GM06990 (cell line): ENCODE measurements around the gene MYO5A.

Source experiments
- DNase-seq: peaks from one replicate; pipeline ENCODE4 v3.0.0-alpha.2; 2011; ENCODE audit not compliant: insufficient read length; ENCODE audit errors: extremely low read depth
- H3K27me3 ChIP-seq: replicated peaks from 2 replicates; pipeline ENCODE4 v1.6.0; 2011; ENCODE audit warnings: low read length; ENCODE audit not compliant: control insufficient read depth, insufficient read depth
- H3K36me3 ChIP-seq: 2 replicates; pipeline ENCODE4 v1.5.1; 2011; ENCODE audit warnings: low read length; ENCODE audit not compliant: control insufficient read depth, insufficient read depth
- H3K4me3 ChIP-seq: replicated peaks from 2 replicates; pipeline ENCODE4 v1.5.1; 2011; ENCODE audit warnings: low read depth, mild to moderate bottlenecking, control low read depth, low read length
- CTCF ChIP-seq: IDR thresholded peaks from 2 replicates; pipeline ENCODE4 v1.5.1; 2011; ENCODE audit warnings: low read length, control low read depth, mild to moderate bottlenecking, inconsistent platforms; ENCODE audit not compliant: insufficient read depth, poor library complexity, severe bottlenecking

Gene MYO5A

GRCh38 chr15:52488830-52489229, 39.9 kb downstream of the MYO5A start:
- Histone ChIP-seq H3K4me3 (no peak overlapping the region), H3K27me3 (no peaks in the 10 kb centered on the region), H3K36me3 (no peaks in the 10 kb centered on the region)
- no peak for DNase-seq
- TF ChIP-seq CTCF: no peak

- no peak for DNase-seq
- H3K4me3 ChIP-seq: no peak overlapping the region
- no peak for TF ChIP-seq CTCF
- H3K36me3 ChIP-seq: no peaks in the 10 kb centered on the region
- H3K27me3 ChIP-seq: no peaks in the 10 kb centered on the region
These were observed 42.4 kb downstream of the MYO5A start for GRCh38 chr15:52486003-52486996.

- no peak for TF ChIP-seq CTCF
- Histone ChIP-seq H3K36me3 (no peaks in the 10 kb centered on the region), H3K4me3 (no peak overlapping the region), H3K27me3 (no peaks in the 10 kb centered on the region)
- DNase-seq: no peak
These were observed 43.4 kb downstream of the MYO5A start for GRCh38 chr15:52485290-52485689.

- Histone ChIP-seq H3K27me3 (no peaks in the 10 kb centered on the region), H3K4me3 (no peak overlapping the region), H3K36me3 (no peaks in the 10 kb centered on the region)
- no peak for DNase-seq
- TF ChIP-seq CTCF: no peak
These were observed 45.0 kb downstream of the MYO5A start for GRCh38 chr15:52483707-52484106.

- peak; percentile 76 for DNase-seq
- H3K27me3 ChIP-seq: no peaks in the 10 kb centered on the region
- H3K36me3 ChIP-seq: no peaks in the 10 kb centered on the region
- no peak overlapping the region for H3K4me3 ChIP-seq
- no peak for TF ChIP-seq CTCF
These were observed 46.8 kb downstream of the MYO5A start for GRCh38 chr15:52481915-52482314.
